ENCODE results near the gene SULT1A2.
"Not testable (repeated sequence)": the region's sequence is repeated elsewhere in the genome, so short reads cannot be mapped to it uniquely, and the experiment has no call there.

The SULT1A2 gene

GRCh38 chr16:28596840-28597691 lies at the start of gene SULT1A2:
Gene SULT1A2 (minus strand): TSS chr16:28597050. CDS start chr16:28595930, 1,120 bp downstream.
- DNase-seq: no peak

- not testable (repeated sequence) for DNase-seq
Measured at GRCh38 chr16:28639959-28640358, 43.1 kb upstream of the SULT1A2 start.

GRCh38 chr16:28638359-28638758 lies 41.5 kb upstream of the SULT1A2 start:
- DNase-seq: not testable (repeated sequence)

GRCh38 chr16:28637765-28638164 lies 40.9 kb upstream of the SULT1A2 start, which contains the start of gene NPIPB8:
Gene NPIPB8 (plus strand): TSS chr16:28638065. CDS start chr16:28638361, 296 bp downstream.
- not testable (repeated sequence) for DNase-seq

DNA sequence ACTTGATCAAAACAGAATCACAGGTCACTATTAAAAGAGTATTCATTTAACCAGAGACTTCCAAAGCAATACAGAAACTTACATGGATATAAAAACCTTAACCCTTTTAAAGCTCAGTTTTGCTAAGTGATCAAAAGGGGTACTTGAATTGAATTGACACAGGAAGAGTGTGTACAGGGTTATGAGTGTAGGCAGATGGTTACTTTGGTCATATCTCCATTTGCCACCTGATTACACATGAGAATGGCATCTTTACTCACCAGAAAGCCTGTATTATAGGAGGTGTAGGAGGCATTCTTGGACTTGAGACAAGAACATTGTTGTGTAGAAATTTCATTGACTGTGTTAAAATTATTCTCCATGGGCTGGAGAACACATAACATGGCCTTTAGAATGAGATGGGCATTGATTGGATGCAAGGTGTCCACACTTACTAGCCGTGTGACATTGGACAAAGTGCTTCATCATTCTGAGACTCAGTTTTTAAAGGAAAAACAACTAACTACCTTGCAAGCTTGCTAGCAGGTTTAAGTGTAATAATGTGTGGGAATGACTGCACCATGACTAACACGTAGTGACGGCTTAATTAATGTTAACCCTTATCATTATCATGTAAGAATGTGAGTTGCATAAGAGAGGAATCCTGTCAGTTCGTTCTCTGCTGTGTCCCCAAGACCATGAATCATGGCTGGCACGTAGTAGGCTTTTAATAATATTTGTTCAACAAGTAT lies 39.4 kb upstream of the SULT1A2 start:
- not testable (repeated sequence) for DNase-seq

DNA sequence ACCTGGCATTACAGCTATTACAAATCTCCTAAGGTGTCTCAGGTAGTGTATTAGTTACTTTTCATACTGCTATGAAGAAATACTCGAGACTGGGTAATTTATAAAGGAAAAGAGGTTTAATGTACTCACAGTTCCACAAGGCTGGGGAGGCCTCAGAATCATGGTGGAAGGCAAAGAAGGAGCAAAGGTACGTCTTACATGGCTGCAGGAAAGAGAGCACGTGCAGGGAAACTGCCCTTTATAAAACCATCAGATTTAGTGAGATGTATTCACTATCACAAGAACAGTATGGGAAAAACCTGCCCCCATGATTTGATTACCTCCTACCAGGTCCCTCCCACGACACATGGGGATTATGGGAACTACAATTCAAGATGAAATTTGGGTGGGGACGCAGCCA lies 34.1 kb upstream of the SULT1A2 start:
- DNase-seq: not testable (repeated sequence)

GRCh38 chr16:28623172-28623711 lies 26.4 kb upstream of the SULT1A2 start:
- DNase-seq: no peak

GRCh38 chr16:28622532-28623171 lies 25.8 kb upstream of the SULT1A2 start:
- DNase-seq: not testable (repeated sequence)

DNA sequence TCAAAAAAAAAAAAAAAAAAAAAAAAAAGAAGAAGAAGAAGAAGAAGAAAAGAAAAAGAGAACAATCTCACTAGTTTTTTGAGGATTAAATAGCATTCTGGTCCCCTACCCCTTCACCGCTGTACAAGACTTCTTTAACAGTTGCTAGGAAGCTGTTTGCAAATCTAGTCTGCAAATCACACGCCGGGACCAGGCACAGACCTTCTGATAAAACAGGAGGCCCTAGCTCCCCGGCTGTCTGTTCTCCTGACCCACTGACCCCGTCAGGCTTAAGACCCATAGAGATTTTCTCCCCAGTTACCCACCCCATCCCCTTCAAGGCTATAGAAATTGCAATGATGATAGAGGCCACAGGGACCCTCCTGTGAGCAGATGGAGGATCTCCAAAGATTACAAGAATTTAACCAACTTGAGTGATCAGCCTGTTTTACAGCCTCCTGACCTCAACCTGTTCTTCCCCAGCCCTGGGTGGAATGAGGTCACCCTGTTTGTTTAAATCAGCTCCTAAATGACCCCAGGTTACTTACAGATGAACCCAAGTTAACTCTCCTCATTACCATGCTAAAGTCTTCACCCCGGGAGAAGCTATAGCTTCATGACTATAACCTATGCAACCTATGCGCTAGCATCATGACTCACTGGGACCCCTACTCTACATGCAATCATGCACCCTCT lies 24.8 kb upstream of the SULT1A2 start:
- DNase-seq: no peak

- DNase-seq: not testable (repeated sequence)
Measured at GRCh38 chr16:28620316-28620715, 23.5 kb upstream of the SULT1A2 start.

DNA sequence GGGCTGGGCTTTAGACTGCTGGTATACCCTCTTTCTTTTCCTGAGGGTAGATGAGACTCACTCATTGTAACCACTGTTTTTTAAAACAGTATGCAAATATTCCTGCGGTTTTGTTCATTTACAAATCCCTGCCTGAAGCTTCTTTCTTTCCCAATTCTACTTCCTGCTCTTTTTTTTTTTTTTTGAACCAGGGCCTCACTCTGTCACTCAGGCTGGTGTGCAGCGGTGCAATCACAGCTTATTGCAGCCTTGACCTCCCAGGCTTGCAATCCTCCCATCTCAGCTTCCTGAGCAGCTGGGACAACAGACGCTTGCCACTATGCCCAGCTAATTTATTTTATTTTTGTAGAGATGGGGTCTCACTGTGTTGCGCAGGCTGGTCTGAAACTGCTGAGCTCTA lies 21.0 kb upstream of the SULT1A2 start:
- DNase-seq: peak; percentile 26

DNA sequence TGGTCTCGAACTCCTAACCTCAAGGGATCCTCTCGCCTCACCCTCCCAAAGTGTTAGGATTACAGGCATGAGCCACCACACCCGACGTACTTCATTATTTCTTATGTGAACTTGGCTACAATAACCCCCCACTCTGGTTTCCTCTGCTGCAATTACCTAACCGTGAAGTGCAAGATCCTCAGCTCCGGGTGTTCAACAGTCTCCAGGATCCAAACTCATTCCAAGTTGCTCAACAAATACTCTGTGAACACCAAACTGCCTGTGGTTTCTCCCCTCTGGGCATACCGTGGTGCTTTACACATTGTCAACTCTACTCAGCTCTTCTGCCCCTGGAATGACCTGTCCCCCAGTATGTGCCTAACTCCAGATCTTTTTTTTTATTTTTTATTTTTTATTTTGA lies 19.8 kb upstream of the SULT1A2 start:
- no peak for DNase-seq

- DNase-seq: not testable (repeated sequence)
Measured at GRCh38 chr16:28616224-28616577, 19.4 kb upstream of the SULT1A2 start.

DNA sequence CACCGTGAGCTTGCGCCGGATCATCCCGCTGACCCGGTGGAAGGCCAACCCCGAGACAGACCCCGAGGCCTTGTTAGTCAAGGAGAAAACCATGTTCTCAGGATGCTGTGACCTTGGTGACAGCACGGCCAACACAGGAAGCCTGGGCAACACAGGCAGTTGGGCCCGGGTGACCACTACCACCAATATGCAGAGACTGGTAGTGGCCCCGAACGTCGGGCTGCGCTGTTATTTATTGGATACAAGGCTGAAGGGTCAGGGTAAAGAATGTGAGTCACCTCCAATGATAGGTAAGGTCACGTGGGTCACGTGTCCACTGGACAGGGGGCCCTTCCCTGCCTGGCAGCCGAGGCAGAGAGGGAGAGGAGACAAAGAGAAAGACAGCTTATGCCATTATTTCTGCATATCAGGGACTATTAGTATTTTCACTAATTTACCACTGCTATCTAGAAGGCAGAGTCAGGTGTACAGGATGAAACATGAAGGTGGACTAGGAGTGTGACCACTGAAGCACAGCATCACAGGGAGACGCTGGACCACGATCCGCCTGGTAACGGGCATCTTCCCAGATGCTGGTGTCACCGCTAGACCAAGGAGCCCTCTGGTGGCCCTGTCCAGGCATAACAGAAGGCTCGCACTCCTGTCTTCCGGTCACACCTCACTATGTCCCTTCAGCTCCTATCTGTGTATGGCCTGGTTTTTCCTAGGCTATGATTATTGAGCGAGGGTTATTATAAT lies 18.8 kb upstream of the SULT1A2 start:
- DNase-seq: peak; percentile 1

DNA sequence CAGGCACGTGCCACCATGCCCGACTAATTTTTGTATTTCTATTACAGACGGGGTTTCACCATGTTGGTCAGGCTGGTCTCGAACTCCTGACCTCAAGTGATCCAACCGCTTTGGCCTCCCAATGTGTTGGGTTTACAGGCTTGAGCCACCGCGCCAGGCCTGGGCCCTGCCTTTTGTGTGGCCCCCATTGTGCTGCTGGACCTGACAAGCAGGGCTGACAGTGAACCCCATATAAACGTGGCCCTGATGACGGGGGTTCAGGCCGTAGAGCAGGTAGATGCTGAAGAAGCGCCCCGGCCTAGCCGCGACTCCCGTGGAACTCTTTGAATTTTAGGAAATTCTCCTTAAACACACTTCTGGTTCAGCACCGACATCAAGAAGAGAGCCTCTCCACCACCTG lies 17.7 kb upstream of the SULT1A2 start:
- not testable (repeated sequence) for DNase-seq

DNA sequence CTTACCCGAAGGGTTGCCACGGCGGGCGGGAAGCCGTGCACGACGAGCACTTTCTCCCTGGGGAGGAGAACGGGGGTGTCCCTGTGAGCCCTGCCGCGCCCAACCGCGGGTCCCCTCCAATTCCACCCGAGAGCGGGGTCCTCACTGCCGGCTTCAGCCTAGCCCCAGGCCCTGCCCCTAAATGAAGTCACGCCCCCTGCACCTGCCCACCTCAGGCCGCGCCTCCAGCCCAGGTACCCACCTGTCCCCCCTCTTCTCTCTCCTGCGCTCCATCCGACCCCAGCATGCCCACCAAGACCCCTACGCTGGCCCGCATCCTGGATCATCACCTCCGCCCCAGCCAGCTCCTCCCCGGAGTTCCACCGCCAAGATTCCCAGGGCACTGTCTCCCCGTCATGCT lies 17.1 kb upstream of the SULT1A2 start:
- DNase-seq: not testable (repeated sequence)

GRCh38 chr16:28612359-28613280 lies 15.8 kb upstream of the SULT1A2 start:
- DNase-seq: not testable (repeated sequence)

DNA sequence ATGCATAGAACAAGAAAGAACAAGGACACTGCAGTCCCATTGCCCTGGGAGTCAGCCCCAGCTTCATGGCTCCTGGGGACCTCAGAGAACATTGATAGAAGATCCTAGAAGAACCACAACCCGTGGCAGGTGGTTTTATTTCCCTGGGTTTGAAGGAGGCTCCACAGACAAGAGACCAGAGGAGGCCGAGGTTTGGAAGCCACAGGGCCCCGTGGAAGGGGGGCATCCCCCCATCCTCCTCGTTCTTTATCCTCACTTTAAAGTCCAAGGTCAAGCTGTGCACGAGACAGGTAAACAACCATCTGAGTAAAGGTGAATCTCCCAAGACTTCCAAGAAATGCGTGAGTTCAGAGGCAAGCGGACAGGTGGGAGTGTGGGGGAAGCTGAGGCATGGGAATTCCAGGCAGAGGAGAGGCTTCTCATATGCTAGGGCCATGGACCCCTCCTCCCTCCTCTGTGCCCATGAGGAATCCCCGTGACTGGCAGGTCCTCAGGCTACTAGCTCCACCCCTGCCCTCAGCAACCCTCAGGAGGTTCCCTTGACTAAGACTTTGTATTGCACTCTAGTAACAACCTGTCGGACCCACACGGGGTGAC lies 13.8 kb upstream of the SULT1A2 start:
- DNase-seq: no peak

GRCh38 chr16:28609631-28610594 lies 13.1 kb upstream of the SULT1A2 start, which contains the start of gene SULT1A1:
Gene SULT1A1 (minus strand): TSS chr16:28610044. CDS start chr16:28608855, 1,189 bp downstream.
- no peak for DNase-seq

All from NCI-H1694 (cell line).